Measurements from ENCODE around the gene SLC24A3.

DNA sequence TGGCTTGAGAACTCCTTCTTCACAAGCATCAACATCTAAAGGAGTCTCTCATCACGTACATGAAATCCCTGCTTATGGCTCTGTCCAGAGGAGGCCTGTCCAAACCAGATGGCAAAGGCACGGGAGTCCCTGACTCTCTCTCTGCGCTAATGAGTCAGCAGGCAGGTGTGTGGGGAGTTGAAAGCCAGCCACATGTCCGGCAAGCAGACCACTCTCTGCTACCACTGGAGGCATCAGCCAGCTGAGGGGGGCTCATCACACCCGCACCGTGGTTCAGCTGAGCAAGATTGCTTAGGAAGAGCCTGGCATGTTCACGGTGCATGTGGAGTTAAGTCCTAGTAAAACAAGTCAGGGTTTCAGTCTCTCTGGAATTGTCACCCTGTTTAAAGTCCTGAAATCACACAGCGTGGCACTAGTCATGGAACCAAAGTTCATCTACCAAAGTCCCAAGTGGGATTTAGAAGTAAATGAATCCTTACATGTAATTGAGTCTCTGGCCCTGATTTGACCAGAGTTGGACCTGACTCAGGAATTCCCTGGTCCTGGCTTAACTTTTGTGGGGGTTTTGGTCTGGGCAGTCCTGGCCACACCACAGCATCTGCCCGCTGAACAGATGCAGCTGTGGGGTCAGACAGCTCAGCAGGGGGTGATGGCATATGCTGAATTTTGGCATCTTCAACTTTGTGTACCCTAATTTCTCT lies 390.4 kb downstream of the SLC24A3 start:
- TF ChIP-seq, protein P1, sequence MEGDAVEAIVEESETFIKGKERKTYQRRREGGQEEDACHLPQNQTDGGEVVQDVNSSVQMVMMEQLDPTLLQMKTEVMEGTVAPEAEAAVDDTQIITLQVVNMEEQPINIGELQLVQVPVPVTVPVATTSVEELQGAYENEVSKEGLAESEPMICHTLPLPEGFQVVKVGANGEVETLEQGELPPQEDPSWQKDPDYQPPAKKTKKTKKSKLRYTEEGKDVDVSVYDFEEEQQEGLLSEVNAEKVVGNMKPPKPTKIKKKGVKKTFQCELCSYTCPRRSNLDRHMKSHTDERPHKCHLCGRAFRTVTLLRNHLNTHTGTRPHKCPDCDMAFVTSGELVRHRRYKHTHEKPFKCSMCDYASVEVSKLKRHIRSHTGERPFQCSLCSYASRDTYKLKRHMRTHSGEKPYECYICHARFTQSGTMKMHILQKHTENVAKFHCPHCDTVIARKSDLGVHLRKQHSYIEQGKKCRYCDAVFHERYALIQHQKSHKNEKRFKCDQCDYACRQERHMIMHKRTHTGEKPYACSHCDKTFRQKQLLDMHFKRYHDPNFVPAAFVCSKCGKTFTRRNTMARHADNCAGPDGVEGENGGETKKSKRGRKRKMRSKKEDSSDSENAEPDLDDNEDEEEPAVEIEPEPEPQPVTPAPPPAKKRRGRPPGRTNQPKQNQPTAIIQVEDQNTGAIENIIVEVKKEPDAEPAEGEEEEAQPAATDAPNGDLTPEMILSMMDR (IDR thresholded peaks at IDR 0.05): no peak
- TF ChIP-seq POLR2A (IDR thresholded peaks at IDR 0.05): no peak
- TF ChIP-seq POLR2AphosphoS5 (IDR thresholded peaks at IDR 0.05): no peak

All from suprapubic skin (tissue), 4 donors.